Prostate gland (tissue), 2 donors: ENCODE results near the gene BAX. TPM values are rescaled to one million over a fixed set of nuclear protein-coding genes. Genes with fewer than 3 reads are reported as not detected.

Experiments
- DNase-seq: peaks from one replicate; pipeline ENCODE4 v3.0.0-alpha.2; 2019; ENCODE audit warnings: low spot score
- H3K27ac ChIP-seq, 2 donors: fragments of 200-600 bp; sonication (generic); 2 replicates each; pipeline ENCODE4 v1.5.1; 2017 to 2019
- H3K27me3 ChIP-seq: fragments of 200-600 bp; sonication (generic); replicated peaks from 2 replicates; pipeline ENCODE4 v1.5.1; 2019; ENCODE audit not compliant: insufficient read depth
- H3K36me3 ChIP-seq, 2 donors: fragments of 200-600 bp; sonication (generic); 1 replicate in 1 of 2; 2 replicates in 1 of 2; pipeline versions ENCODE4 v1.5.1 to v1.8.1; 2017 to 2019
- H3K4me1 ChIP-seq: fragments of 200-600 bp; sonication (generic); replicated peaks from 2 replicates; pipeline ENCODE4 v1.5.1; 2019
- H3K4me3 ChIP-seq, 2 donors: fragments of 200-600 bp; sonication (generic); 2 replicates each; pipeline ENCODE4 v1.5.1; 2017 to 2019
- H3K9me3 ChIP-seq: fragments of 200-600 bp; sonication (generic); 2 replicates; pipeline ENCODE4 v1.5.1; 2017
- POLR2A ChIP-seq: fragments of 450-650 bp; IDR thresholded peaks from one replicate; pipeline ENCODE4 v1.6.1; 2016; ENCODE audit warnings: antibody characterized with exemption, mild to moderate bottlenecking
- POLR2AphosphoS5 ChIP-seq: sonication (generic); formaldehyde crosslinking; IDR thresholded peaks from one replicate; pipeline ENCODE4 v1.6.1; 2017; ENCODE audit warnings: antibody characterized with exemption
- WGBS: methylation state at CpG from one replicate; pipeline ENCODE4 v1.1.5; 2018; 5-methylcytosine and 5-hydroxymethylcytosine counted together
- intact Hi-C: fragments of 100-400 bp; cut with DNase I; formaldehyde crosslinking; loops from one replicate; pipeline ENCODE4 v1.14.2; 2022
- total RNA-seq, 2 donors: library from RNA; depleted of rRNA; stranded (reverse); fragments of >200 nt; gene quantifications; one replicate each; pipeline ENCODE4 v1.1.0, GENCODE V29; 2016
- TF ChIP-seq, protein P1 (sequence below), 4 experiments: fragments of 200-600 bp in 2 of 4; fragments of 450-650 bp in 2 of 4; sonication (generic) in 2 of 4; IDR thresholded peaks; 1 replicate in 3 of 4; 2 replicates in 1 of 4; pipeline ENCODE4 v1.5.1; 2016 to 2019; ENCODE audit warnings: antibody characterized with exemption in 4 of 4, mild to moderate bottlenecking in 2 of 4, moderate library complexity in 2 of 4

BAX gene
- total RNA-seq, 2 donors from 2014 or later, result 52.1 to 62.3 TPM

DNA sequence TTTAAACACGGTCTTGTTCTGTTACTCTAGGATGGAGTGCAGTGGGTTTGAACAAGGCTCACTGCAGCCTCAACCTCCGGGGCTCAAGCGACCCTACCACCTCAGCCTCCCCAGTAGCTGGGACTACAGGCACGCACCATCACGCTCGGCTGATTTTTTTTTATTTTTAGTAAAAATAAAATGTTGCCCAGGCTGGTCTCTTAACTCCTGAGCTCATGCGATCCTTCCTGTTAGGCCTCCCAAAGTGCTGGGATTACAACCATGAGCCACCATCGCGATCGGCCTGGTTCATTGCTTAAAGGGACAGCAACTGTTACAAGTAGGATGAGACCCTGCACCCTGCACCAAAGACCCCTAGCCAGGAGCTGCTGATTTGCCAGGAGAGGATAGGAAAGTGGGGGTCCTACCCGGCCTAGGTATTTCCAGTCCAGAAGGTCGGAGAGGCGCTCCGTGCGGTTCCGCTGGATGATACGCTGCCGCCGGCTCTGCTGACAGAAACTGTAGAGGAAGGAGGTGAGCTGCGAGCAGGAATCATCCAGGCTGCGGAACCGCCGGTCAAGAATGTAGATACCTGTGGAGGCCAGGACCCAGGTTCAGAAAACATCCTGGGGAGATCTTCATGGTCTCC, 15.6 kb downstream of the BAX start:
- peak overlapping the region in 1 of 2 donors; percentile 17 for H3K27ac ChIP-seq
- no peaks in the 10 kb centered on the region for H3K9me3 ChIP-seq
- TF ChIP-seq, protein P1, sequence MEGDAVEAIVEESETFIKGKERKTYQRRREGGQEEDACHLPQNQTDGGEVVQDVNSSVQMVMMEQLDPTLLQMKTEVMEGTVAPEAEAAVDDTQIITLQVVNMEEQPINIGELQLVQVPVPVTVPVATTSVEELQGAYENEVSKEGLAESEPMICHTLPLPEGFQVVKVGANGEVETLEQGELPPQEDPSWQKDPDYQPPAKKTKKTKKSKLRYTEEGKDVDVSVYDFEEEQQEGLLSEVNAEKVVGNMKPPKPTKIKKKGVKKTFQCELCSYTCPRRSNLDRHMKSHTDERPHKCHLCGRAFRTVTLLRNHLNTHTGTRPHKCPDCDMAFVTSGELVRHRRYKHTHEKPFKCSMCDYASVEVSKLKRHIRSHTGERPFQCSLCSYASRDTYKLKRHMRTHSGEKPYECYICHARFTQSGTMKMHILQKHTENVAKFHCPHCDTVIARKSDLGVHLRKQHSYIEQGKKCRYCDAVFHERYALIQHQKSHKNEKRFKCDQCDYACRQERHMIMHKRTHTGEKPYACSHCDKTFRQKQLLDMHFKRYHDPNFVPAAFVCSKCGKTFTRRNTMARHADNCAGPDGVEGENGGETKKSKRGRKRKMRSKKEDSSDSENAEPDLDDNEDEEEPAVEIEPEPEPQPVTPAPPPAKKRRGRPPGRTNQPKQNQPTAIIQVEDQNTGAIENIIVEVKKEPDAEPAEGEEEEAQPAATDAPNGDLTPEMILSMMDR (IDR thresholded peaks at IDR 0.05), result no peak
- TF ChIP-seq POLR2AphosphoS5 (no peak), POLR2A (no peak)
- H3K27me3 ChIP-seq, result no peaks in the 10 kb centered on the region
- no peak for DNase-seq
- WGBS, result 85% methylated on average over 23 of the region's 23 CpGs
- H3K4me3 ChIP-seq, result no peak overlapping the region
- peaks cover 7% of the 10 kb centered on the region for H3K4me1 ChIP-seq
- intact Hi-C loops, result loop anchor here (5.0 kb wide), 1 partner anchor 173 kb away; no protein-coding TSS in a partner anchor
- H3K36me3 ChIP-seq, result peaks cover 0 to 15% of the 10 kb centered on the region in 2 donors

DNA sequence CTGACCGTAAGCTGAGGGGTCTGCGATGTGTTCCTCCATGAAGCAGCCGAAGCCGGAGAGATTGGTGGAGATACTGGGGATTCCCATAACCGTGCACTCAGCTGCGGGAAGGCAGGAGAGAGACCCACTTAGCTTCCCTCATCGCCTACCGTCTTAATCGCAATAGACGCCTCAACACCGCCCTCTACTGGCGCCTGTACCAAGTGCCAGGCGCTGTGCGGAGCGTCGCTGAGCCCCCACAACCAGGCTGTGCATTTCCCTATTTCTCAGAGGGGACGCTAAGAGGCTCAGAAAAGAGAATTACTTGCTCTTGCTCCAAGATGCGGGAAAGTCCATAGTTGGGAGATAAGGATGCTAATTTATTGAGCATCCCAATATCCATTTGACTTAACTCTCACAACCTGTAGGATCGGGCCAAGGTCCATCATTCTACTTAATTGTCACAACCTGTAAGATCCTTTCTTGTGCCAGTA, 16.3 kb downstream of the BAX start:
- peak overlapping the region in 1 of 2 donors; percentile 17 for H3K27ac ChIP-seq
- H3K27me3 ChIP-seq, result no peaks in the 10 kb centered on the region
- TF ChIP-seq POLR2AphosphoS5 (peak; percentile 72), POLR2A (no peak)
- TF ChIP-seq, protein P1 (IDR thresholded peaks at IDR 0.05), result peak; percentile 78 to 89 (median 82)
- peaks cover 0 to 15% of the 10 kb centered on the region in 2 donors for H3K36me3 ChIP-seq
- H3K4me1 ChIP-seq, result peaks cover 7% of the 10 kb centered on the region
- 22% methylated on average over 19 of the region's 19 CpGs for WGBS
- DNase-seq, result peak; percentile 67
- no peak overlapping the region for H3K4me3 ChIP-seq
- intact Hi-C loops, result loop anchor here (5.0 kb wide), 1 partner anchor 174 kb away; no protein-coding TSS in a partner anchor
- no peaks in the 10 kb centered on the region for H3K9me3 ChIP-seq

DNA sequence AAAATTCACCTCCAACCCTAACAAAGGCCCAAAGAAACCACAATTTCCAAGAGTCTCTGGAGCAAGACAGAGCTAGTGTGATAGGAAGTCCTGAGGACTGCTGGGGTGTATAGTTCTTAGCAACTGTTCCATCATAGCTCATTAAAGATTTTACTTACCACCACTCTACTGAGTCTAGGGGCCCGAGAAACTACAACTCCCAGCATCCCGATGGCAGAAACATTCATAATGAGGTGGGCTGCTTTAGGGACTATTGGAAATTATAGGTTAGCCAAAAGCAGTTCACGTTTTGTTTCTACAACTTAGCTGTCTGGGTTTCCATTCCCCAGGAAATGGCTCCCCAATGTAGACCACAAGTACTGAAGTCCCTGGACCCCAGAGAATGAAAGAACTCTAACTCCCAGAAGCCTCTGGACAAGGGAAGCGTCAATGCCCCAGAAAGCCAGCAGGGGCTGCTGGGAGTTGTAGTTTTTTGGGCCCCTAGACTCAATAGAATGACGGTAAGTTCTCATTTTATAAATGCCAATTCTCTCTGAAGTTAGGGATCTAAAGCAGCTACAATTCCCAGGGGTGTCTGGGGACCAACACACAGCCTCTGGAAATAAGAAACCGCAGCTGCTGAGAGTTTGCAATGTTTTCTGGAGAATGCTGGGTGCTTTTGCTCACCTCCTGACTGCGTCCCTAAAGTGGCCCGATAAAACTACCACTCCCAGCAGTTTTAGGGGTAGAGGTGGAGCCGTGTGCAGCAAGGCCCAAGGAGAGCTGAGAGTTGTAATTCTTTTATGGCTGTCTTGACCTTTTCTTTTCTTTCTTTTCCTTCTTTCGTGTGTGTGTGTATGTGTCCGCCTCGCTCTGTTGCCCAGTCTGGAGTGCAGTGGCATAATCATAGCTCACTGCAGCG, 21.5 kb downstream of the BAX start:
- intact Hi-C loops, result no loop called here
- H3K4me1 ChIP-seq, result no peaks in the 10 kb centered on the region
- TF ChIP-seq, protein P1 (IDR thresholded peaks at IDR 0.05), result no peak
- TF ChIP-seq POLR2AphosphoS5 (no peak), POLR2A (no peak)
- no peak overlapping the region for H3K27ac ChIP-seq
- no peaks in the 10 kb centered on the region for H3K27me3 ChIP-seq
- peaks cover 0 to 10% of the 10 kb centered on the region in 2 donors for H3K36me3 ChIP-seq
- H3K9me3 ChIP-seq, result no peaks in the 10 kb centered on the region
- WGBS, result 94% methylated on average over 13 of the region's 13 CpGs
- H3K4me3 ChIP-seq, result no peak overlapping the region
- no peak for DNase-seq

DNA sequence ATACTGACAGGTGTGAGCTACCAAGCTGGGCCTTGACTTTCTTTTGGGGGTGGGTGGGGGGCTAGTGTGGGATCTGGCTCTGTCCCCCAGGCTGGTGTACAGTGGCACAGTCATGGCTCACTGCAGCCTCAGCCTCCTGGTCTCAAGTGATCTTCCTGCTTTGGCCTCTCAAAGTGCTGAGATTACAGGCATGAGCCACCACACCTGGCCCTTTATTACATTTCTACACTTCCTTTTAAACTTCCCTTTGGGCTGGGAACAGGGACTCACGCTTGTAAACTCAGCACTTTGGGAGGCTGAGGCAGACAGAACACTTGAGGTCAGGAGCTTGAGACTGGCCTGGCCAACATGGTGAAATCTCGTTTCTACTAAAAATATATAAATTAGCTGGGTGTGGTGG, 22.4 kb downstream of the BAX start:
- DNase-seq, result no peak
- Histone ChIP-seq H3K36me3 (peaks cover 0 to 10% of the 10 kb centered on the region in 2 donors), H3K4me3 (no peak overlapping the region), H3K4me1 (no peaks in the 10 kb centered on the region), H3K27me3 (no peaks in the 10 kb centered on the region), H3K27ac (no peak overlapping the region), H3K9me3 (no peaks in the 10 kb centered on the region)
- intact Hi-C loops, result no loop called here
- 66% methylated on average over 2 of the region's 2 CpGs for WGBS
- TF ChIP-seq, protein P1 (IDR thresholded peaks at IDR 0.05), result no peak
- no peak for TF ChIP-seq POLR2AphosphoS5
- no peak for TF ChIP-seq POLR2A
